HG02759 (cell line): ENCODE results near the gene HLA-F.
A peak's percentile ranks its signal among the peaks of the same experiment; 100 is the strongest.

Experiments used
- ATAC-seq: cut with Tn5 transposase; IDR thresholded peaks from one replicate; pipeline ENCODE4 v1.9.1; 2021; ENCODE audit warnings: mild to moderate bottlenecking, moderate library complexity; ENCODE audit not compliant: unreplicated experiment

The HLA-F gene

GRCh38 chr6:29723262-29723665 lies at the start of gene HLA-F:
HLA-F (plus strand) TSS chr6:29723434; CDS start chr6:29723464, 30 bp downstream.
- ATAC-seq = peak; percentile 88

DNA sequence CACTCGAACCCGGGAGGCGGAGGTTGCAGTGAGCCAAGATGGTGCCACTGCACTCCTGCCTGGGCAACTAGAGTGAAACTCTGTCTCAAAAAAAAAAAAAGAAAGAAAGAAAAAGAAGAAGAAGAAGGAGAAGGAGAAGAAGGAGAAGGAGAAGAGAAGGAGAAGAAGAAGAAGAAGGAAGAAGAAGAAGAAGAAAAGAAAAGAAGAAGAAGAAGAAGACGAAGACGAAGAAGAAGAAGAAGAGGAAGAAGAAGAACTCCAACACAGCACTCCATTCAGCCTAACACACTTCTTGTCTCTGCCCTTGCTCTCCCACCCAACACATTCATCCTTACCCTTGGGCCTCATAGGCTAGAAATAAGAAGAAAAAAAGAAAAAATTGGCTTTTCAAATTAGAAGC lies 49.2 kb upstream of the HLA-F start:
- no peak for ATAC-seq

- ATAC-seq = no peak
Observed at GRCh38 chr6:29675561-29675960, 47.7 kb upstream of the HLA-F start.

DNA sequence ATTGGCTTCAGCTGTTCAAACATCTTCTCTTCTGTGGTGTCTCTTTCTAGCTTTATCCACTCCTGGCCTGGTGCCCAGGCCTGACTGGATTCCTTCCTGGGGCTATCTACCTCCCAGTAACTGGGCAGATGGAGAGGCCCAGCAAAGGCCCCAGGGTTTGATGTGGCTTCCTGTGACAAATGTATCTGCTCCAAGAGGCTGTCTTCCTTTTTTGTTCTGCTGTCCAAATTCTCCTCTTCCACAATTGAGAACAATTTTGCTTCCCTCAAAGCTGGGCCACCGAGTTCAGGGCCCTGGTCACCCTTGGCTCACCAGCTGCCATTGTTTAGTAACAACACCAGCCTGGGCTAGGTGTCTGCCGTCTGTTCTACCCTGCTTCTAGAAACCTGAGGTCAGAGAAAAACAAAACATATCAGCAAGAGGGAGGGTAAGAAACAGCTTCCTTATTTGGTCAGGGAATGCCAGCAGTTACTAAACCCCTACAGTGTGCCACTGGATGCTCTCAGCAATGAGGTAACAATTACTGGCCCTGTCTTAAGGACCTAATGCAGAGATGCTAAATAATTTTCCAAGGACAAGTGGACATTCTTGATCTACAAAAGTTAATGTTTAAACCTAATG lies 46.1 kb upstream of the HLA-F start:
- no peak for ATAC-seq

DNA sequence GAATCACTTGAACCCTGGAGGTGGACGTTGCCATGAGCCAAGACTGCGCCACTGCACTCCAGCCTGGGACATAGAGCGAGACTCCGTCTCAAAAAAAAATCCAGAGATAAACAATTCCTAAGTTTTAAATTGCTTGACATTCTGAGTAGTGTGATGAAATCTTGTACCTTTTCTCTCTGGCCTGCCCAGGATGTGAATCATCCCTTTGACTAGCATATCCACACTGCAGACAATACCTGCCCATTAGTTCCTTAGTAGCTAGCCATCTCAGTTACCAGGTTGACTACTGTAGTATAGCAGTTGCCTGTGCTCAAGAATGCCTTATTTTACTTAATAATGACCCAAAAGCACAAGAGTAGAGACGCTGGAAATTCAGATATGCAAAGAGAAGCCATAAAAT lies 45.1 kb upstream of the HLA-F start:
- ATAC-seq = no peak

DNA sequence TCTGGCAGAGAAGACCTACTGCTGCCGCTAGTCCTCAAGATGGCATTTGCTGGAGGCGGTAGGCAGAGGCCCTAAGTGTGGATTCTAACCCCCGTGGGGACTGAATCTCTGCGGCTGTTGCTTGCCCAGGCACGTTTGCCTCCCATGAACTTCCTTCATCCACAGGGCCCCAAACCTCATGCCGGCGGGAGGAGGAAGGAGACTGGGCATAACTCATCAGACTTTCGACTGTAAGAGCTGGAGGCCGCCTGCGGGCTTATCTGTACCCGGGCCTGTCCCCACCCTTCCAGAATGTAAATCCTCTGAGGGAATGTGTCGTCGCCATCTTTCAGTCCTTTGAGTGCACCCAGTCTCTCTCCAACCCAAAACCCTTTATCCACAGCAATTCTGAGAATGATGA lies 43.3 kb upstream of the HLA-F start:
- ATAC-seq = no peak

DNA sequence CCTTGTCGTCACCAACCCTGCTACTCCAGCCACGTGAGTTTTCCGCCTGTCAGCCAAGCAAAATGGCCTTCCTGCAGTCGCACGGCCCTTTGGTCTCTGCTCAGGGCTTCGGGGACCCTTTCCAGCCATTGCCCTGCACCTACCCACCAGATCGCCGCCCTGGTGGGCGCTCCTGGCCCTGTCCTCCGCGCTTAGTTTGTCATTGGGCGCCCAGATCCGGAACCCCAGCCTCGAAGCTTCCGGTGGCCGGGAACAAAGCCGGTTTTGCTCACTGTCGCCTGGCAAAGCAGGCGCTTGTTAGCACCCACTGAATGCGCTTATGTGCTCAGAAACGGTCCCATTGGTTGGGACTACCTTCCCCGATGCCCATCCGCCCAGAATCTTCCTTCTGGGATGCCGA lies 42.8 kb upstream of the HLA-F start:
- no peak for ATAC-seq

- ATAC-seq = no peak
Observed at GRCh38 chr6:29680904-29681303, 42.3 kb upstream of the HLA-F start, which contains the start of gene ZFP57. ZFP57 (minus strand) TSS chr6:29681152; CDS start chr6:29677003, 4,149 bp downstream.

DNA sequence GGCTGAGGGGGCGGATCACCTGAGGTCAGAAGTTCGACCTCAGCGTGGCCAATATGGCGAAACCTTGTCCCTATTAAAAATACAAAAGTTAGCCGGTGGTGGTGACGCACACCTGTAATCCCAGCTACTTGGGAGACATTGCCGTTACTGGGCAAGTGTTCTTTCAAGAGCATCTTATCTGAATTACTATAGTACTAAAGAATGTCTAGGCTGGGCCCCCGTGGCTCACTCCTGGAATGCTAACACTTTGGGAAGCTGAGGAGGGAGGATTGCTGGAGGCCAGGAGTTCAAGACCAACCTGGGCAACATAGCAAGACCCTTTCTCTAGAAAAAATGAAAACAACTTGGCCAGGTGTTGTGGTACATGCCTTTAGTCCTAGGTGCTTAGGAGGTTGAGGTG lies 41.4 kb upstream of the HLA-F start:
- no peak for ATAC-seq

DNA sequence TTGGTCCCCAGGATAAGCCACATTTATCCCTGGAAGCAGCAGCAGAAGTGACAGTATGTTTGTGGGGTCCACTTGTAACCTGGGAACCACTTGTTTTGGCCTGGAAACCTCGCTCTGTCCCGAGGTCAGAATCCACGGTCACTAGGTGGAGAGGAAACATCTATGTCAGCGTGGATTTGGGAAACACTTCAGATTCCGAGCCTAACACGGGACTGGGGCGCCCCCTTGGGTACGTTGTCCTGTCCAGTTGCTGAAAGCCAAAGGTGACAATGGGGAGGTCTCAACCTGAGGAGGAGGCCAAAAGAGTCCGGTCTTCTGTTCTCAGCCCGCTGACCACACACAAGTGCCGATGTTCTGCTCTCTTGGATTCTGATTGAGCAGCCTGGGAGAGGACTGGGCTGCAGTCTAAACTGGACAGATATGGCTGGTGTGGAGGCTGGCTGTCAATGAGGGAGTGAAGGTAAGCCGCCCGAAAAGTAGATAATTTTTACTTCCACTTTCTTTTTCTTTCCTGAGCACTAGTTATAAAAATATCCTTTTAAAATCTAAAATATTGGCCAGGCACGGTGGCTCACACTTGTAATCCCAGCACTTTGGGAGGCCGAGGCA lies 37.4 kb upstream of the HLA-F start:
- no peak for ATAC-seq

GRCh38 chr6:29694637-29695036 lies 28.6 kb upstream of the HLA-F start:
- ATAC-seq = no peak

GRCh38 chr6:29696147-29697125 lies 26.8 kb upstream of the HLA-F start:
- no peak for ATAC-seq

- ATAC-seq = no peak
Observed at GRCh38 chr6:29702519-29703103, 20.6 kb upstream of the HLA-F start.

DNA sequence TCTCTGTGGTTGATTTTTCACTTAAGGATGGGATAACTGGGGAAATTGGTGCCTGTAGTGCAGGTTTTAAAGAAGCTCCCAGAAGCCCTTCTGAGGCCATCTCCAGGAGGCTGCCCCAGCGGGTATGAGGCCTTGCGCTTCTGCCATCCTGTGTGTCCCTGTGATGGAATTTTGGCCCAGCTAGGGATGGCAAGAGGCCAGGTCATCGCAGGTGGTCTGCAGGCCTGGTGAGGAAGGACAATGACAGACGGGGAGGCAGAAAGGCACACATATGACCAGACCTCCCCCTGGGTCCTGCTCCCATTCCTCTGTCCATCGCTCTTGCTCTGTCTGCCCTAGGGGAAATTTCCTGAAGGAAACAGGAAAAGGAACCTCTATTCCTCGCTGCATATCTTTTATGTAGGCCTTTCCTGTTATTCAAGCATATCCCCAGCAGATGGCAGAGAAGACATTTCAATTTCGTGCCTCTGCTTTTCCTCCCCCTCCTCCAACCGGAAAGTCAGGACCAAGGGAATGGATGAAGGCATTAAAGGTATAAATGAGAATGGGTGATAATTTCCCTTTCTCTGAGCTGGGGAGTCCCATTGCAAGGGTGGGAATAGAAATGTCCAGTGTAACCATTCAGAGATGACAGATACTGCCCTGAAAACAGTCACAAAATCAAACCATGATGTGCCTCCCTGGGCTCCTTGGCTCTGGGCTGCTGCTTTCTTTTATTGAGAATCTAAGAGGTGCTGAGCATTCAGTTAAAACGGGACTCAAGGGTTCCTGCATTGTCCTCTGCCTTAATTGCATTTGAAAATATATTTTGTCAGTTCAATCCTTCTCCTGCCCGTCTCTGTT lies 17.6 kb upstream of the HLA-F start:
- no peak for ATAC-seq

- no peak for ATAC-seq
Observed at GRCh38 chr6:29708432-29709179, 14.6 kb upstream of the HLA-F start.

DNA sequence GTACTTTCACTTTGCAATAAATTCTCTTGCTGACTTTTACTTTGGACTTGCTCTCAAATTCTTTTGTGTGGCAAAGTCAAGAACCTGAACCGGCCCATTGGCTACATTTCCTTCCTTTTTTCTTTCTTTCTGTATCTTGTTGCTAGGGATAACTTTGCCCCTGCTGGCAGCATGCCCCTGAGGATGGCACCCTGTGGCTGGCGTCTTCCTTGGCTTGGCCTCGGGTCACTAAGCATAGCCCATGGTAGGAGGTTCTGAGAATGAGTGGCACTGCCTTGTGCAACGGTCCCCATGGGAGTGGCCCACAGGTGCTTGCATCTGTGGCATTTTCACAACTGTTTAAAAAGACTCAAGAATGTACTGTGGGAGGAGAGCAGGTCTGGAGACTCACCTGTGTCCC lies 14.0 kb upstream of the HLA-F start:
- ATAC-seq = no peak

DNA sequence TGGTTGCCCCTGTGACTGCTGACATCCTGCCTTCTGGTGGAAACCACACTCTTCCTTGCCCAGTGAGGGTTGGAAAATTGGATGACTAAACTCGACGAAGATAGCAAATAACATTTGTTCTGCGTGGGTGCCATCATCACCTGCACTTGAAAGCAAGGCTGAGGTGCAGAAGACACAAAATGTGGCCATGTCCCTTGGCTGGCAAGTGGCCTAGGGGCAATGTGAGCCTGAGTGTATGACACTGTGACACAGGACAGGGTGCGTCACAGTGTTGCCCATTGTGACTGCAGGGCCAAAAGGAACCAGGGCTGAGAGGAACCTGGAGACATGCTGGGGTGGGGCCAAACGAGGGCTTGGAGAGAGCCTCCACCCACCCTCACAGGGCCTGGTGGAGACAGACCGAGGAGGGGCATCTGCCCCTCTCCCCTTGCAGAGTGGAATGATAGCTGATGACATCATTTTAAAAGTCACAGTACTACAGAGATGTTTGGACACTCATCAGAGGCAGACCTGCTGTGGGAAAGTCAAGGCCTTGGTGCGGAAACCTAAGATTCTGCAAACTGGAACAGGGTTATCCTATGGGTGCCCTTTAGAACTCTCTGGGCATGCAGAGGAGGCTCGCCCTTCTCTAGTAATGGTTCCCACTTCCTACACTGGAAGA lies 12.8 kb upstream of the HLA-F start:
- ATAC-seq = no peak

- no peak for ATAC-seq
Observed at GRCh38 chr6:29720863-29721262, 2.4 kb upstream of the HLA-F start.
